ENCODE measurements around the gene HES4.

The HES4 gene

GRCh38 chr1:1034439-1034781 lies 34.5 kb upstream of the HES4 start:
- no peaks in the 10 kb centered on the region for H4K20me1 ChIP-seq (ENCODE audit: insufficient read depth, low read length)

GRCh38 chr1:1033731-1034438 lies 34.0 kb upstream of the HES4 start:
- Histone ChIP-seq H3K9me3 (ENCODE audit: low read length) (no peaks in the 10 kb centered on the region), H3K27me3 (ENCODE audit: insufficient read depth, low read length) (peaks cover 12% of the 10 kb centered on the region; the same call in 1 of the 2 replicates), H3K27ac (ENCODE audit: low read depth, low read length, poor library complexity, severe bottlenecking) (no peak overlapping the region), H2AFZ (ENCODE audit: low read length) (no peak overlapping the region), H3F3A (ENCODE audit: insufficient read depth, low read length) (no peaks in the 10 kb centered on the region), H3K4me2 (ENCODE audit: low read length) (peak overlapping the region; percentile 43; the same call in 1 of the 2 replicates), H3K4me1 (ENCODE audit: insufficient read depth, low read length, severe bottlenecking) (peaks cover 6% of the 10 kb centered on the region), H3K36me3 (ENCODE audit: insufficient read depth, low read length) (no peaks in the 10 kb centered on the region), H3K79me2 (ENCODE audit: insufficient read depth, low read length) (no peaks in the 10 kb centered on the region), H4K20me1 (ENCODE audit: insufficient read depth, low read length) (no peaks in the 10 kb centered on the region), H3K9ac (ENCODE audit: low read length) (no peak overlapping the region), H3K9me2 (ENCODE audit: low read depth, low read length) (no peaks in the 10 kb centered on the region), H3K4me3 (ENCODE audit: low read depth, low read length, poor library complexity, severe bottlenecking) (peak overlapping the region; percentile 56)
- TF ChIP-seq, protein P1, sequence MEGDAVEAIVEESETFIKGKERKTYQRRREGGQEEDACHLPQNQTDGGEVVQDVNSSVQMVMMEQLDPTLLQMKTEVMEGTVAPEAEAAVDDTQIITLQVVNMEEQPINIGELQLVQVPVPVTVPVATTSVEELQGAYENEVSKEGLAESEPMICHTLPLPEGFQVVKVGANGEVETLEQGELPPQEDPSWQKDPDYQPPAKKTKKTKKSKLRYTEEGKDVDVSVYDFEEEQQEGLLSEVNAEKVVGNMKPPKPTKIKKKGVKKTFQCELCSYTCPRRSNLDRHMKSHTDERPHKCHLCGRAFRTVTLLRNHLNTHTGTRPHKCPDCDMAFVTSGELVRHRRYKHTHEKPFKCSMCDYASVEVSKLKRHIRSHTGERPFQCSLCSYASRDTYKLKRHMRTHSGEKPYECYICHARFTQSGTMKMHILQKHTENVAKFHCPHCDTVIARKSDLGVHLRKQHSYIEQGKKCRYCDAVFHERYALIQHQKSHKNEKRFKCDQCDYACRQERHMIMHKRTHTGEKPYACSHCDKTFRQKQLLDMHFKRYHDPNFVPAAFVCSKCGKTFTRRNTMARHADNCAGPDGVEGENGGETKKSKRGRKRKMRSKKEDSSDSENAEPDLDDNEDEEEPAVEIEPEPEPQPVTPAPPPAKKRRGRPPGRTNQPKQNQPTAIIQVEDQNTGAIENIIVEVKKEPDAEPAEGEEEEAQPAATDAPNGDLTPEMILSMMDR (IDR thresholded peaks at IDR 0.05; ENCODE audit: low read length): no peak

More at GRCh38 chr1:1034439-1034781, 34.5 kb upstream of the HES4 start:
- H3K9ac ChIP-seq (ENCODE audit: low read length): no peak overlapping the region
- H3K36me3 ChIP-seq (ENCODE audit: insufficient read depth, low read length): no peaks in the 10 kb centered on the region
- no peaks in the 10 kb centered on the region for H3F3A ChIP-seq (ENCODE audit: insufficient read depth, low read length)
- no peak for TF ChIP-seq EZH2 (IDR thresholded peaks at IDR 0.05; ENCODE audit: borderline replicate concordance, low read length)
- TF ChIP-seq, protein P1 (IDR thresholded peaks at IDR 0.05; ENCODE audit: low read length): no peak
- H3K4me2 ChIP-seq (ENCODE audit: low read length): no peak overlapping the region
- H2AFZ ChIP-seq (ENCODE audit: low read length): no peak overlapping the region
- H3K9me2 ChIP-seq (ENCODE audit: low read depth, low read length): no peaks in the 10 kb centered on the region
- H3K27me3 ChIP-seq (ENCODE audit: insufficient read depth, low read length): peaks cover 12% of the 10 kb centered on the region; the same call in 1 of the 2 replicates
- no peaks in the 10 kb centered on the region for H3K79me2 ChIP-seq (ENCODE audit: insufficient read depth, low read length)
- H3K27ac ChIP-seq (ENCODE audit: low read depth, low read length, poor library complexity, severe bottlenecking): no peak overlapping the region
- H3K9me3 ChIP-seq (ENCODE audit: low read length): no peaks in the 10 kb centered on the region
- H3K4me1 ChIP-seq (ENCODE audit: insufficient read depth, low read length, severe bottlenecking): peaks cover 6% of the 10 kb centered on the region
- no peak overlapping the region for H3K4me3 ChIP-seq (ENCODE audit: low read depth, low read length, poor library complexity, severe bottlenecking)

DNA sequence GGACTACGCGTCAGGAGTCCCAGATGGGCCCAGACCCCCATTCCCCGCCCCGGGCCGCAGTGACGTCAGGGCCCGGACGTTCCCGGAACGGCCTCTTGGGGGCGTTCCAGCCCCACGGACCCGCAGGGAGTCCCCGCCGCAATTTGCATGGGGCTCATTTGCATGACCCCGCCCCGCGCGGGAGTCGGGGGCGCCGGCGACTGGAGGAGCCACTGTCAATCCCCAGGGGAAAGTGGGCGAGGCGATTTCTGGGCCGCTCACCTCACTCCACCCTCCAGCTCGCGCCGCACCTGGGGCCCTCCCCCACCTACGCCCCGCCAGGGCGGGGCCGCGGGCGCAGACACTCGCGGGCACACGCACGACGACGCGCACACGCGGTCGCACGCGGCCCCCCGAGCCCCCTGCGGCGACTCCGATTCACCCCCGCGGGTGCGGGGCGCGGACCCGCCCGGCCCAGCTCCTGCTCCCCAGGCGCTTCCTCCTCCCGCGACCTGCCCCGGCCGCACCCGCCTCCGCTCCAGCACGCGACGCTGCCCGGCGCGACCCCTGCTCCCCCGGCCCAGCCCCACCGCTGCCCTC lies 33.2 kb upstream of the HES4 start:
- Histone ChIP-seq H4K20me1 (ENCODE audit: insufficient read depth, low read length) (no peaks in the 10 kb centered on the region), H3K4me3 (ENCODE audit: low read depth, low read length, poor library complexity, severe bottlenecking) (peak overlapping the region; percentile 56), H3K27ac (ENCODE audit: low read depth, low read length, poor library complexity, severe bottlenecking) (no peak overlapping the region), H3F3A (ENCODE audit: insufficient read depth, low read length) (no peaks in the 10 kb centered on the region), H3K9me3 (ENCODE audit: low read length) (no peaks in the 10 kb centered on the region), H3K4me2 (ENCODE audit: low read length) (peak overlapping the region; percentile 76), H3K79me2 (ENCODE audit: insufficient read depth, low read length) (no peaks in the 10 kb centered on the region), H3K36me3 (ENCODE audit: insufficient read depth, low read length) (no peaks in the 10 kb centered on the region), H3K9me2 (ENCODE audit: low read depth, low read length) (no peaks in the 10 kb centered on the region), H3K9ac (ENCODE audit: low read length) (no peak overlapping the region; the same call in 1 of the 2 replicates), H3K4me1 (ENCODE audit: insufficient read depth, low read length, severe bottlenecking) (peaks cover 6% of the 10 kb centered on the region), H2AFZ (ENCODE audit: low read length) (no peak overlapping the region), H3K27me3 (ENCODE audit: insufficient read depth, low read length) (peaks cover 12% of the 10 kb centered on the region; the same call in 1 of the 2 replicates)
- TF ChIP-seq, protein P1 (IDR thresholded peaks at IDR 0.05; ENCODE audit: low read length): peak; percentile 85
- TF ChIP-seq EZH2 (IDR thresholded peaks at IDR 0.05; ENCODE audit: borderline replicate concordance, low read length): no peak

Data from OCI-LY1 (cell line).